ENCODE results near the gene SLC2A13.

GRCh38 chr12:39779768-39780340 lies 326.0 kb downstream of the SLC2A13 start:
- TF ChIP-seq CTCF (IDR thresholded peaks at IDR 0.05 in 8 of 11, conservative IDR thresholded peaks at IDR 0.05 in 3 of 11) (no peak), POLR2A (IDR thresholded peaks at IDR 0.05) (no peak)
